HG03354 (cell line): ENCODE results near the gene ANKRD9.
"Not testable (repeated sequence)": the region's sequence is repeated elsewhere in the genome, so short reads cannot be mapped to it uniquely, and the experiment has no call there.

Experiments
- ATAC-seq: cut with Tn5 transposase; IDR thresholded peaks from one replicate; pipeline ENCODE4 v1.9.1; 2021; ENCODE audit warnings: mild to moderate bottlenecking; ENCODE audit not compliant: unreplicated experiment, poor library complexity, severe bottlenecking

ANKRD9 gene

GRCh38 chr14:102539544-102540314 is 30.2 kb upstream of the ANKRD9 start:
- no peak for ATAC-seq

- ATAC-seq: no peak
Measured at GRCh38 chr14:102538602-102539543, 29.3 kb upstream of the ANKRD9 start.

- no peak for ATAC-seq
Measured at GRCh38 chr14:102537981-102538601, 28.5 kb upstream of the ANKRD9 start.

- no peak for ATAC-seq
Measured at GRCh38 chr14:102532204-102532658, 22.7 kb upstream of the ANKRD9 start.

GRCh38 chr14:102530828-102531478 is 21.4 kb upstream of the ANKRD9 start:
- ATAC-seq: peak; percentile 47

GRCh38 chr14:102528431-102529170 is 19.0 kb upstream of the ANKRD9 start:
- ATAC-seq: no peak

GRCh38 chr14:102525929-102526497 is 16.4 kb upstream of the ANKRD9 start:
- no peak for ATAC-seq

- peak; percentile 8 for ATAC-seq
Measured at GRCh38 chr14:102525219-102525928, 15.8 kb upstream of the ANKRD9 start.

GRCh38 chr14:102524451-102525218 is 15.1 kb upstream of the ANKRD9 start:
- ATAC-seq: peak; percentile 98

- ATAC-seq: peak; percentile 1
Measured at GRCh38 chr14:102523569-102524450, 14.2 kb upstream of the ANKRD9 start.

- ATAC-seq: no peak
Measured at GRCh38 chr14:102523200-102523568, 13.6 kb upstream of the ANKRD9 start.

- ATAC-seq: not testable (repeated sequence)
Measured at GRCh38 chr14:102519709-102520108, 10.1 kb upstream of the ANKRD9 start.

- no peak for ATAC-seq
Measured at GRCh38 chr14:102518063-102518648, 8.6 kb upstream of the ANKRD9 start.

GRCh38 chr14:102517392-102518062 is 8.0 kb upstream of the ANKRD9 start:
- ATAC-seq: peak; percentile 8

- peak; percentile 77 for ATAC-seq
Measured at GRCh38 chr14:102516531-102517391, 7.2 kb upstream of the ANKRD9 start.
